ENCODE measurements around the gene TBPL1. TPM values are rescaled to one million over a fixed set of nuclear protein-coding genes. Genes with fewer than 3 reads are reported as not detected.

TBPL1 gene
- polyA plus RNA-seq, 1 experiment, result 71.2 TPM

DNA sequence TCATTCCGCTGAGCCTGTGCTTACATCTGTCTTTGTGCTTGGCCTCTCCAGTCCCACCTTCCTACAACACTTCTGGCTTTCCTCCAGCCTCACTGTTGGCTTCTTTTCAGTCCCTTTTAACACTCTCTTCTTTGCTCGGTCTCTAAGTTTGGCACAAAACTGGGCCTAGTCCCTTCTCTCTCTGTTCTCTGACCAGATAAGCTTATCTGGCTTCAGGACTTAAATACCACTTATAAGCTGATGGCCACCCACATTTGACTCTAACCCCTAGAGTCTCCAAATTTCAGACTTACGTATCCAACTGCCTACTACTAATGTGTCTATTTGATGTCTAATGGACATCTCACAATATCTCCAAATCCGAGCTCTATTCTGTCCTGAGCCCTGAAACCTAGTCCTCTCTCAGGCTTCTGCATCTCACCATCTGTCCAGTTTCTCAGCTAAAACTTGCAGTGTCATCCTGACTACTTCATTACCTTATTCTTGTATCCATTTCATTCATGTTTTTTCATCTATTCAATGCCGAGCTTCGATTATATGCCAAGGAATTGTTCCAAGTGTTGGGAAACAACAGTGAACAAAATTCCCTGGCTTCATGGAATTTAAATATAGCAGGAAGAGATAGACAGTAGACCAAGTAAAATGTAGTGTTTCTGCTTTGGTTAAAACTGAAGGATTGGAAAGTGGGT, 40.1 kb downstream of the TBPL1 start:
- ChIA-PET POLR2A (no interaction called here), CTCF (interaction anchor here (3.6 kb wide), 1 partner anchor 70 kb away, joined by 21 read pairs; no protein-coding TSS in a partner anchor)
- Histone ChIP-seq H3K9me3 (ENCODE audit: control insufficient read depth, insufficient read depth, low read length) (no peaks in the 10 kb centered on the region), H3K27ac (ENCODE audit: low read depth, low read length) (no peak overlapping the region), H3K4me3 (ENCODE audit: low read depth, low read length) (no peak overlapping the region), H3K27me3 (ENCODE audit: control insufficient read depth, insufficient read depth, low read length) (no peaks in the 10 kb centered on the region)
- TF ChIP-seq, protein P1, sequence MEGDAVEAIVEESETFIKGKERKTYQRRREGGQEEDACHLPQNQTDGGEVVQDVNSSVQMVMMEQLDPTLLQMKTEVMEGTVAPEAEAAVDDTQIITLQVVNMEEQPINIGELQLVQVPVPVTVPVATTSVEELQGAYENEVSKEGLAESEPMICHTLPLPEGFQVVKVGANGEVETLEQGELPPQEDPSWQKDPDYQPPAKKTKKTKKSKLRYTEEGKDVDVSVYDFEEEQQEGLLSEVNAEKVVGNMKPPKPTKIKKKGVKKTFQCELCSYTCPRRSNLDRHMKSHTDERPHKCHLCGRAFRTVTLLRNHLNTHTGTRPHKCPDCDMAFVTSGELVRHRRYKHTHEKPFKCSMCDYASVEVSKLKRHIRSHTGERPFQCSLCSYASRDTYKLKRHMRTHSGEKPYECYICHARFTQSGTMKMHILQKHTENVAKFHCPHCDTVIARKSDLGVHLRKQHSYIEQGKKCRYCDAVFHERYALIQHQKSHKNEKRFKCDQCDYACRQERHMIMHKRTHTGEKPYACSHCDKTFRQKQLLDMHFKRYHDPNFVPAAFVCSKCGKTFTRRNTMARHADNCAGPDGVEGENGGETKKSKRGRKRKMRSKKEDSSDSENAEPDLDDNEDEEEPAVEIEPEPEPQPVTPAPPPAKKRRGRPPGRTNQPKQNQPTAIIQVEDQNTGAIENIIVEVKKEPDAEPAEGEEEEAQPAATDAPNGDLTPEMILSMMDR (IDR thresholded peaks at IDR 0.05; ENCODE audit: low read depth, low read length), result no peak
- no peak for DNase-seq (ENCODE audit: low read depth, low spot score)

DNA sequence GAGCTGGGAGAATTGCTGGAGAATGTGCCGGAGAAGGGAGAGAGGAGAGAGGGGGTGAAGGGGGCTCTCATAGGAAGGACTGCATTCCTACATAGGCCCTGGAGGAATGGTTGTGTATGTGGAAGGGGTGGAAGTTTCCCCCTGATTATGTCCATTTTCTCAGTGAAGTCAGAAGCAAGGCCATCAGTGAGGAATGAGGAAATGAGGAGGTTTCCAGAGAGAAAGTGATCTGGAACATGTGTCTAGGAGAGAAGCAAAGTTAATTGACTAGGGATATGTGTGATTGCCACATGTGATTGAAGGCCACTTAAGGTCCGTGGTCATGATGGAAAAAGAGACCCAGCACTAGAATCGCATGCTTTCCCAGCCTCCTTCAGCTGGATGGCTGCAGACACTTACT, 42.3 kb downstream of the TBPL1 start:
- H3K4me3 ChIP-seq (ENCODE audit: low read depth, low read length), result no peak overlapping the region
- no peak for DNase-seq (ENCODE audit: low read depth, low spot score)
- ChIA-PET POLR2A (no interaction called here), CTCF (no interaction called here)
- H3K9me3 ChIP-seq (ENCODE audit: control insufficient read depth, insufficient read depth, low read length), result no peaks in the 10 kb centered on the region
- no peaks in the 10 kb centered on the region for H3K27me3 ChIP-seq (ENCODE audit: control insufficient read depth, insufficient read depth, low read length)
- TF ChIP-seq, protein P1 (IDR thresholded peaks at IDR 0.05; ENCODE audit: low read depth, low read length), result no peak
- no peak overlapping the region for H3K27ac ChIP-seq (ENCODE audit: low read depth, low read length)

DNA sequence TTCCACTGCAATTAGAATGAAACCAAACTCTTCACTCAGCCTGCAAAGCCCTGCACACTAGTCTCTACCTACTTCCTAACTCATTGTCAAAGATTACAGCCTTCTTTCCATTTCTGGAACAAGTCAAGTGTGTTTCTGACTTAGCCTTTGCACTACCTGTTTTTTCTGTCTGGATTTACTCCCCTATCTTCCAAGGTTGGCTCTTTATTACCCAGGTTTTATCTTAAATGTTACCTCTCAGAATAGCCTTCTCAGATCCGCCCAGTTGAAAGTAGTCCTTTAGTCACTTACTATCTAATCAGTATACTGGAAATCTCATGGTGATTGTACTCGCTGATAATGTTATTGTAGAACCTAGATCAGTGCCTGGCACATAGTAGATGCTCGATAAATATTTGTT, 42.7 kb downstream of the TBPL1 start:
- POLR2A ChIA-PET, result interaction anchor here (1.1 kb wide), 1 partner anchor 16 kb away, joined by 3 read pairs; no protein-coding TSS in a partner anchor
- no peak for DNase-seq (ENCODE audit: low read depth, low spot score)
- Histone ChIP-seq H3K9me3 (ENCODE audit: control insufficient read depth, insufficient read depth, low read length) (no peaks in the 10 kb centered on the region), H3K4me3 (ENCODE audit: low read depth, low read length) (no peak overlapping the region), H3K27me3 (ENCODE audit: control insufficient read depth, insufficient read depth, low read length) (no peaks in the 10 kb centered on the region), H3K27ac (ENCODE audit: low read depth, low read length) (no peak overlapping the region)
- TF ChIP-seq, protein P1 (IDR thresholded peaks at IDR 0.05; ENCODE audit: low read depth, low read length), result no peak
- CTCF ChIA-PET, result interaction anchor here (1.0 to 1.3 kb wide), 3 partner anchors 23 to 128 kb away, joined by 3 to 5 read pairs (median 4); no protein-coding TSS in a partner anchor

DNA sequence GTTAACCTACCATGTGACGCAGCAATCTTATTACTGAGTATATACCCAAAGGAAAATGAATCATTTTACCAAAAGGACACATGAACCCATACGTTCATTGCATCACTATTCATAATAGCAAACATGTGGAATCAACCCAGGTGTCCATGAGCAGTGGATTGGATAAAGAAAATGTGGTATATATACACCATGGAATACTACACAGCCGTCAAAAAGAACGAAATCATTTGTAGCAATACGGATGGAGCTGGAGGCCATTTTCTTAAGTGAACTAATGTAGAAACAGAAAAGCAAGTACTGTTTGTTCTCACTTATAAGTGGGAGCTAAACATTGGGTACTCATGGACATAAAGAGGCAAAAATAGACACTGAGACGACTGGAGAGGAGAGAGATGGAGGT, 44.2 kb downstream of the TBPL1 start:
- Histone ChIP-seq H3K27me3 (ENCODE audit: control insufficient read depth, insufficient read depth, low read length) (no peaks in the 10 kb centered on the region), H3K9me3 (ENCODE audit: control insufficient read depth, insufficient read depth, low read length) (no peaks in the 10 kb centered on the region), H3K4me3 (ENCODE audit: low read depth, low read length) (no peak overlapping the region), H3K27ac (ENCODE audit: low read depth, low read length) (no peak overlapping the region)
- POLR2A ChIA-PET, result no interaction called here
- DNase-seq (ENCODE audit: low read depth, low spot score), result no peak
- CTCF ChIA-PET, result interaction anchor here (1.3 to 1.7 kb wide), 2 partner anchors 24 to 66 kb away, joined by 4 to 5 read pairs; no protein-coding TSS in a partner anchor
- TF ChIP-seq, protein P1 (IDR thresholded peaks at IDR 0.05; ENCODE audit: low read depth, low read length), result no peak

DNA sequence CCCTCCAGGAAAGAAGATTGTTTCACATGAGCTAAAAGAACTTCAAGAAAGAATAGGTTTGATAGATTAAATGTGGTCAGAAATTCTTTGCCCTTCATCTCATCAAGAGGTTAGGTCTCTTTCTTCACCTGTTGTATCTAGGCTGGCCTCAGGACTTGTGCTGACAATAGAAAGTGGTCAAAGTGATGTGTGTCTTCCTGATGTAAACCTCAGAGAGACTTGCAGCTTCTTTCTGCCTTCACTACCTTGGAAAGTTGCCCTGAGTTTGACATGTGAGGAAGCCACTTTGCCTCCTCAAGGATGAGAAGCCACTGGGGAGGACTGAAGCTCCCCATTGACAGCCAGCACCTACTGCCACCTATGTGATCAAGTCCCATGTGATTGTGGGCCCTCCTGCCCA, 46.3 kb downstream of the TBPL1 start:
- TF ChIP-seq, protein P1 (IDR thresholded peaks at IDR 0.05; ENCODE audit: low read depth, low read length), result no peak
- POLR2A ChIA-PET, result no interaction called here
- CTCF ChIA-PET, result interaction anchor here (1.5 to 3.5 kb wide), 2 partner anchors 26 to 65 kb away, joined by 6 to 15 read pairs; no protein-coding TSS in a partner anchor

More for the DNA sequence above, 46.3 kb downstream of the TBPL1 start:
- Histone ChIP-seq H3K4me3 (ENCODE audit: low read depth, low read length) (no peak overlapping the region), H3K27me3 (ENCODE audit: control insufficient read depth, insufficient read depth, low read length) (no peaks in the 10 kb centered on the region), H3K9me3 (ENCODE audit: control insufficient read depth, insufficient read depth, low read length) (no peaks in the 10 kb centered on the region), H3K27ac (ENCODE audit: low read depth, low read length) (no peak overlapping the region)
- DNase-seq (ENCODE audit: low read depth, low spot score), result no peak
